H9 (cell line): ENCODE measurements around the gene NHP2. TPM values are rescaled to one million over a fixed set of nuclear protein-coding genes. Genes with fewer than 3 reads are reported as not detected.
A peak's percentile ranks its signal among the peaks of the same experiment; 100 is the strongest.

ENCODE experiments used
- DNase-seq: peaks from one replicate; pipeline ENCODE4 v3.0.0-alpha.2; 2017
- H2AFZ ChIP-seq: one replicate; pipeline ENCODE4 v1.6.1; 2013; ENCODE audit warnings: mild to moderate bottlenecking, low read length, control low read depth, moderate library complexity
- H2AK5ac ChIP-seq: 2 replicates; pipeline ENCODE4 v1.6.1; 2013; ENCODE audit warnings: low read length, control low read depth, mixed read lengths; ENCODE audit not compliant: insufficient read length
- H2BK120ac ChIP-seq: one replicate; pipeline ENCODE4 v1.6.1; 2013; ENCODE audit warnings: low read depth, mild to moderate bottlenecking, low read length, control low read depth, inconsistent platforms; ENCODE audit not compliant: poor library complexity, severe bottlenecking
- H2BK12ac ChIP-seq: 2 replicates; pipeline ENCODE4 v1.6.1; 2013; ENCODE audit warnings: low read length, control low read depth, mixed read lengths, low read depth; ENCODE audit not compliant: insufficient read length
- H2BK15ac ChIP-seq: 2 replicates; pipeline ENCODE4 v1.6.1; 2013; ENCODE audit warnings: low read depth, low read length, control low read depth
- H2BK20ac ChIP-seq: one replicate; pipeline ENCODE4 v1.6.1; 2013; ENCODE audit warnings: low read depth, mild to moderate bottlenecking, low read length, control low read depth, inconsistent platforms; ENCODE audit not compliant: poor library complexity, severe bottlenecking
- H2BK5ac ChIP-seq: 2 replicates; pipeline ENCODE4 v1.6.1; 2013; ENCODE audit warnings: low read length, control low read depth, mixed read lengths; ENCODE audit not compliant: insufficient read length
- H3K14ac ChIP-seq: 2 replicates; pipeline ENCODE4 v1.6.1; 2013; ENCODE audit warnings: low read length, control low read depth; ENCODE audit not compliant: insufficient read depth
- H3K18ac ChIP-seq: 2 replicates; pipeline ENCODE4 v1.6.1; 2013; ENCODE audit warnings: low read depth, mild to moderate bottlenecking, mixed read lengths, low read length, control low read depth; ENCODE audit not compliant: insufficient read length
- H3K23ac ChIP-seq: 2 replicates; pipeline ENCODE4 v1.6.1; 2013; ENCODE audit warnings: low read length, control low read depth, mixed read lengths, low read depth; ENCODE audit not compliant: insufficient read length
- H3K23me2 ChIP-seq: 2 replicates; pipeline ENCODE4 v1.6.1; 2013; ENCODE audit warnings: low read depth, mild to moderate bottlenecking, mixed read lengths, low read length, control low read depth; ENCODE audit not compliant: insufficient read length, poor library complexity, severe bottlenecking
- H3K27ac ChIP-seq: 2 replicates; pipeline ENCODE4 v1.5.1; 2013; ENCODE audit warnings: low read length, control low read depth, mixed read lengths, low read depth; ENCODE audit not compliant: insufficient read length
- H3K27me3 ChIP-seq: 2 replicates; pipeline ENCODE4 v1.6.1; 2013; ENCODE audit warnings: low read length, control low read depth, inconsistent platforms; ENCODE audit not compliant: insufficient read depth
- H3K4ac ChIP-seq: 2 replicates; pipeline ENCODE4 v1.6.1; 2013; ENCODE audit warnings: low read depth, mild to moderate bottlenecking, control low read depth, inconsistent platforms, low read length, moderate library complexity
- H3K4me1 ChIP-seq: 2 replicates; pipeline ENCODE4 v1.6.1; 2013; ENCODE audit warnings: low read length, control low read depth, inconsistent platforms; ENCODE audit not compliant: insufficient read depth
- H3K4me2 ChIP-seq: 2 replicates; pipeline ENCODE4 v1.6.1; 2013; ENCODE audit warnings: low read length, control low read depth, mixed read lengths; ENCODE audit not compliant: insufficient read length, insufficient read depth
- H3K56ac ChIP-seq: 2 replicates; pipeline ENCODE4 v1.6.1; 2013; ENCODE audit warnings: low read depth, mild to moderate bottlenecking, mixed read lengths, low read length, control low read depth; ENCODE audit not compliant: insufficient read length
- H3K79me1 ChIP-seq: 2 replicates; pipeline ENCODE4 v1.6.1; 2013; ENCODE audit warnings: low read depth, mild to moderate bottlenecking, moderate library complexity, low read length, control low read depth, inconsistent platforms; ENCODE audit not compliant: insufficient read depth, poor library complexity, severe bottlenecking
- H3K79me2 ChIP-seq: 2 replicates; pipeline ENCODE4 v1.6.1; 2013; ENCODE audit warnings: low read length, control low read depth, inconsistent platforms; ENCODE audit not compliant: insufficient read depth
- H3K9ac ChIP-seq: 2 replicates; pipeline ENCODE4 v1.6.1; 2013; ENCODE audit warnings: low read length, control low read depth, mixed read lengths; ENCODE audit not compliant: insufficient read length; ENCODE audit errors: extremely low read depth
- H3K9me3 ChIP-seq: one replicate; pipeline ENCODE4 v1.6.1; 2013; ENCODE audit warnings: low read depth, low read length, inconsistent platforms; ENCODE audit not compliant: control insufficient read depth
- H3T11ph ChIP-seq: one replicate; pipeline ENCODE4 v1.6.1; 2013; ENCODE audit warnings: mild to moderate bottlenecking, low read length, control low read depth, inconsistent platforms
- H4K20me1 ChIP-seq: one replicate; pipeline ENCODE4 v1.6.1; 2013; ENCODE audit not compliant: control insufficient read depth, insufficient read length, insufficient read depth
- H4K5ac ChIP-seq: 2 replicates; pipeline ENCODE4 v1.6.1; 2013; ENCODE audit warnings: low read depth, mild to moderate bottlenecking, mixed read lengths, low read length, control low read depth; ENCODE audit not compliant: insufficient read length
- H4K8ac ChIP-seq: replicated peaks from 2 replicates; pipeline ENCODE4 v1.6.1; 2013; ENCODE audit warnings: low read length, control low read depth, mixed read lengths, low read depth; ENCODE audit not compliant: insufficient read length
- H4K91ac ChIP-seq: 2 replicates; pipeline ENCODE4 v1.6.1; 2013; ENCODE audit warnings: low read depth, mild to moderate bottlenecking, moderate library complexity, mixed read lengths, low read length, control low read depth; ENCODE audit not compliant: insufficient read length
- H3K27ac Mint-ChIP-seq, 3 experiments: 2 replicates in 2 of 3; 3 replicates in 1 of 3; pipeline ENCODE4 v1.8.0; 2020 to 2021; ENCODE audit warnings: mixed read lengths in 3 of 3, mild to moderate bottlenecking in 1 of 3, moderate library complexity in 1 of 3
- H3K27me3 Mint-ChIP-seq: 2 replicates; pipeline ENCODE4 v1.8.0; 2021; ENCODE audit warnings: low read depth, mild to moderate bottlenecking, moderate library complexity, mixed read lengths
- H3K36me3 Mint-ChIP-seq, 3 experiments: 2 replicates in 2 of 3; 3 replicates in 1 of 3; pipeline ENCODE4 v1.8.0; 2020 to 2021; ENCODE audit warnings: low read depth in 3 of 3, mixed read lengths in 3 of 3; ENCODE audit not compliant: insufficient read depth in 1 of 3
- H3K4me1 Mint-ChIP-seq, 2 experiments: 2 replicates each; pipeline ENCODE4 v1.8.0; 2020; ENCODE audit warnings: mixed read lengths in 2 of 2
- H3K4me3 Mint-ChIP-seq, 2 experiments: 2 replicates in 1 of 2; 3 replicates in 1 of 2; pipeline ENCODE4 v1.8.0; 2020 to 2021; ENCODE audit warnings: mild to moderate bottlenecking in 2 of 2, mixed read lengths in 2 of 2, moderate library complexity in 1 of 2
- H3K9me3 Mint-ChIP-seq, 2 experiments: 2 replicates in 1 of 2; 3 replicates in 1 of 2; pipeline ENCODE4 v1.8.0; 2020; ENCODE audit warnings: mild to moderate bottlenecking in 2 of 2, mixed read lengths in 2 of 2, moderate library complexity in 1 of 2
- WGBS: extraction: QIAGEN DNeasy Blood & Tissue Kit; methylation state at CpG from one replicate; pipeline ENCODE4 v1.1.7; 2013; ENCODE audit warnings: missing lambda C conversion rate, low lambda C conversion rate, mixed read lengths; ENCODE audit not compliant: insufficient read length; ENCODE audit errors: extremely low coverage; 5-methylcytosine and 5-hydroxymethylcytosine counted together
- total RNA-seq: library from RNA; stranded (reverse); gene quantifications from 2 replicates; pipeline ENCODE4 v1.2.1, GENCODE V29; 2021
- TF ChIP-seq, protein P1 (sequence below): fragments of 200-600 bp; sonication (generic); conservative IDR thresholded peaks from 3 replicates; pipeline ENCODE4 v1.8.0; 2021; ENCODE audit warnings: antibody characterized with exemption, mild to moderate bottlenecking

NHP2 gene
- total RNA-seq, 1 experiment from 2014 or later: 232 TPM

DNA sequence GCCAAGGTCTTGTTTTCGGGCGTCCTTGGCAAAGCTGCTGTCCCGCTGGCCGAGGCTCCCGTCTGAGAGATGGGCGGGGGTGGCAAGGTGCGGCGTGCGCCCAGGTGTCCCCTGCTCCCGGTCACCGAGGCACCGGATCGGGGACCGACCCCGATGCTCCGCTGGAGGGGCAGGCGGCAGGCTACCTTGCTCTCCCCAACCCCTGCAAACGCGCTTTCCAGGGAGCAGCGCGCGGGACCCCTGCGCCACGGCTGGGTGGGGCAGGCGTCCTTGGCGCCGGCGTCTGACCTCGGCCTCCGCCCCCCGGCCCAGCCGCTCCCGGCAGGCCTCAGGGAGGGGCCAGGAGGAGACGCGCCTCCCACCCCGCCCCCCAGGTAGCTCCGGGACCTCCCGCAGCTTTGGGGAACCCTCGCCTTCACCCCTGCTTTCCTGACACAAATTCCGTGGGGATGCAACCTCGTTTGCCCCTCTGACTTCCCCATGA is 39.8 kb downstream of the NHP2 start:
- no peak overlapping the region for H2AFZ ChIP-seq
- no peak overlapping the region for H3T11ph ChIP-seq
- Mint-ChIP-seq H3K27me3 (peaks cover 9% of the 10 kb centered on the region), H3K27ac (peak overlapping the region; percentile 95 to 97 (median 97)), H3K36me3 (peaks cover 4 to 15% (median 5%) of the 10 kb centered on the region in 3 experiments), H3K9me3 (peaks cover 5 to 7% of the 10 kb centered on the region in 2 experiments; a peak in 4 of 5 replicates), H3K4me1 (peaks cover 21 to 32% of the 10 kb centered on the region in 2 experiments), H3K4me3 (peak overlapping the region; percentile 98 to 100)
- H3K79me2 ChIP-seq: peaks cover 29% of the 10 kb centered on the region; the same call in 1 of the 2 replicates
- no peak overlapping the region for H3K4ac ChIP-seq
- H4K8ac ChIP-seq: no peak overlapping the region
- WGBS: no CpG with 5 or more reads among the region's 41 CpGs
- H4K5ac ChIP-seq: no peak overlapping the region
- TF ChIP-seq, protein P1, sequence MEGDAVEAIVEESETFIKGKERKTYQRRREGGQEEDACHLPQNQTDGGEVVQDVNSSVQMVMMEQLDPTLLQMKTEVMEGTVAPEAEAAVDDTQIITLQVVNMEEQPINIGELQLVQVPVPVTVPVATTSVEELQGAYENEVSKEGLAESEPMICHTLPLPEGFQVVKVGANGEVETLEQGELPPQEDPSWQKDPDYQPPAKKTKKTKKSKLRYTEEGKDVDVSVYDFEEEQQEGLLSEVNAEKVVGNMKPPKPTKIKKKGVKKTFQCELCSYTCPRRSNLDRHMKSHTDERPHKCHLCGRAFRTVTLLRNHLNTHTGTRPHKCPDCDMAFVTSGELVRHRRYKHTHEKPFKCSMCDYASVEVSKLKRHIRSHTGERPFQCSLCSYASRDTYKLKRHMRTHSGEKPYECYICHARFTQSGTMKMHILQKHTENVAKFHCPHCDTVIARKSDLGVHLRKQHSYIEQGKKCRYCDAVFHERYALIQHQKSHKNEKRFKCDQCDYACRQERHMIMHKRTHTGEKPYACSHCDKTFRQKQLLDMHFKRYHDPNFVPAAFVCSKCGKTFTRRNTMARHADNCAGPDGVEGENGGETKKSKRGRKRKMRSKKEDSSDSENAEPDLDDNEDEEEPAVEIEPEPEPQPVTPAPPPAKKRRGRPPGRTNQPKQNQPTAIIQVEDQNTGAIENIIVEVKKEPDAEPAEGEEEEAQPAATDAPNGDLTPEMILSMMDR: no peak
- no peak overlapping the region for H2BK15ac ChIP-seq
- peak overlapping the region; percentile 36 for H3K18ac ChIP-seq
- no peak overlapping the region for H3K56ac ChIP-seq
- no peaks in the 10 kb centered on the region for H3K79me1 ChIP-seq
- no peak overlapping the region for H2BK12ac ChIP-seq
- no peak overlapping the region for H2BK5ac ChIP-seq
- no peak for DNase-seq
- H3K23ac ChIP-seq: no peak overlapping the region
- no peaks in the 10 kb centered on the region for H3K9me3 ChIP-seq
- peak overlapping the region; percentile 74; the same call in 1 of the 2 replicates for H3K14ac ChIP-seq
- peaks cover 14% of the 10 kb centered on the region for H3K23me2 ChIP-seq
- no peaks in the 10 kb centered on the region for H4K20me1 ChIP-seq
- no peak overlapping the region for H4K91ac ChIP-seq
- no peak overlapping the region for H2AK5ac ChIP-seq
- H3K27me3 ChIP-seq: no peaks in the 10 kb centered on the region
- H3K27ac ChIP-seq: no peak overlapping the region
- H2BK120ac ChIP-seq: no peak overlapping the region
- H3K4me2 ChIP-seq: peak overlapping the region; percentile 84
- H3K4me1 ChIP-seq: peaks cover 8% of the 10 kb centered on the region; the same call in 1 of the 2 replicates
- peak overlapping the region; percentile 80 for H3K9ac ChIP-seq
- no peak overlapping the region for H2BK20ac ChIP-seq
